Stomach (tissue), 9 donors: ENCODE results near the gene SSTR4. TPM values are rescaled to one million over a fixed set of nuclear protein-coding genes. Genes with fewer than 3 reads are reported as not detected.
"Not testable (repeated sequence)": the region's sequence is repeated elsewhere in the genome, so short reads cannot be mapped to it uniquely, and the experiment has no call there.

ENCODE experiments used
- DNase-seq, 2 donors: peaks; one replicate each; pipeline versions ENCODE4 v3.0.0 to v3.0.0-alpha.2; 2013 to 2019
- H3K27ac ChIP-seq, 5 donors: fragments of 200-600 bp in 4 of 5; sonication (generic) in 4 of 5; one replicate each; pipeline ENCODE4 v1.5.1; 2013 to 2019; ENCODE audit warnings: mild to moderate bottlenecking in 1 of 5, moderate library complexity in 1 of 5
- H3K27me3 ChIP-seq, 3 donors: fragments of 200-600 bp; sonication (generic); one replicate each; pipeline ENCODE4 v1.5.1; 2017 to 2019; ENCODE audit warnings: mixed run types in 1 of 3
- H3K36me3 ChIP-seq, 4 donors: fragments of 200-600 bp; sonication (generic); 1 replicate in 3 of 4; 2 replicates in 1 of 4; pipeline ENCODE4 v1.5.1; 2016 to 2019
- H3K4me1 ChIP-seq, 4 donors: fragments of 200-600 bp; sonication (generic); one replicate each; pipeline ENCODE4 v1.5.1; 2016 to 2019
- H3K4me3 ChIP-seq, 4 donors: fragments of 200-600 bp; sonication (generic) in 3 of 4; one replicate each; pipeline ENCODE4 v1.5.1; 2016 to 2019; ENCODE audit warnings: mild to moderate bottlenecking in 1 of 4
- H3K9me3 ChIP-seq, 4 donors: fragments of 200-600 bp; sonication (generic); one replicate each; pipeline ENCODE4 v1.5.1; 2016 to 2019
- EP300 ChIP-seq: sonication (generic); formaldehyde crosslinking; IDR thresholded peaks from one replicate; pipeline ENCODE4 v1.6.1; 2017; ENCODE audit warnings: antibody characterized with exemption
- POLR2A ChIP-seq, 4 donors: fragments of 450-650 bp; IDR thresholded peaks; one replicate each; pipeline ENCODE4 v1.6.1; 2016; ENCODE audit warnings: antibody characterized with exemption in 4 of 4, control low read depth in 2 of 4, mild to moderate bottlenecking in 1 of 4, moderate library complexity in 1 of 4
- POLR2AphosphoS5 ChIP-seq, 3 donors: sonication (generic); formaldehyde crosslinking; IDR thresholded peaks; one replicate each; pipeline ENCODE4 v1.6.1; 2016; ENCODE audit warnings: antibody characterized with exemption in 3 of 3
- WGBS, 5 donors: extraction: QIAGEN DNeasy Blood & Tissue Kit in 3 of 5; methylation state at CpG; one replicate each; pipeline versions ENCODE4 v1.1.5 to v1.1.7; 2013 to 2018; 5-methylcytosine and 5-hydroxymethylcytosine counted together
- intact Hi-C: fragments of 100-400 bp; cut with DNase I; formaldehyde crosslinking; loops from one replicate; pipeline ENCODE4 v1.15.1; 2023; ENCODE audit warnings: low total_unique reads
- polyA plus RNA-seq, 3 donors: library from polyadenylated mRNA; stranded (reverse); fragments of 200-250 nt; gene quantifications; one replicate each; pipeline ENCODE4 v1.2.3, GENCODE V29; 2013
- total RNA-seq, 5 donors: library from RNA; depleted of rRNA; stranded (reverse); fragments of >200 nt; gene quantifications; one replicate each; pipeline versions ENCODE4 v1.1.0 to v1.2.3, GENCODE V29; 2014 to 2016
- TF ChIP-seq, protein P1 (sequence below), 7 experiments: fragments of 450-650 bp in 4 of 7; fragments of 200-600 bp in 3 of 7; sonication (generic) in 3 of 7; IDR thresholded peaks; one replicate each; pipeline ENCODE4 v1.5.1; 2016 to 2019; ENCODE audit warnings: antibody characterized with exemption in 7 of 7, control low read depth in 2 of 7, mild to moderate bottlenecking in 1 of 7
- donor health status: healthy with polysubstance abuse.
- donor health status: Bipolar disorder and iron deficiency.
- donor health status: healthy.

The SSTR4 gene
- total and polyA plus RNA-seq, 8 donors: not detected

GRCh38 chr20:23022849-23023248 is 12.3 kb upstream of the SSTR4 start:
- H3K36me3 ChIP-seq: no peaks in the 10 kb centered on the region
- no peaks in the 10 kb centered on the region for H3K27me3 ChIP-seq
- DNase-seq: peak; percentile 46 to 47
- H3K27ac ChIP-seq: peak overlapping the region in 4 of 5 donors; percentile 38 to 66 (median 55)
- H3K4me3 ChIP-seq: no peak overlapping the region
- TF ChIP-seq EP300: no peak
- TF ChIP-seq POLR2A (IDR thresholded peaks at IDR 0.05): no peak
- TF ChIP-seq, protein P1, sequence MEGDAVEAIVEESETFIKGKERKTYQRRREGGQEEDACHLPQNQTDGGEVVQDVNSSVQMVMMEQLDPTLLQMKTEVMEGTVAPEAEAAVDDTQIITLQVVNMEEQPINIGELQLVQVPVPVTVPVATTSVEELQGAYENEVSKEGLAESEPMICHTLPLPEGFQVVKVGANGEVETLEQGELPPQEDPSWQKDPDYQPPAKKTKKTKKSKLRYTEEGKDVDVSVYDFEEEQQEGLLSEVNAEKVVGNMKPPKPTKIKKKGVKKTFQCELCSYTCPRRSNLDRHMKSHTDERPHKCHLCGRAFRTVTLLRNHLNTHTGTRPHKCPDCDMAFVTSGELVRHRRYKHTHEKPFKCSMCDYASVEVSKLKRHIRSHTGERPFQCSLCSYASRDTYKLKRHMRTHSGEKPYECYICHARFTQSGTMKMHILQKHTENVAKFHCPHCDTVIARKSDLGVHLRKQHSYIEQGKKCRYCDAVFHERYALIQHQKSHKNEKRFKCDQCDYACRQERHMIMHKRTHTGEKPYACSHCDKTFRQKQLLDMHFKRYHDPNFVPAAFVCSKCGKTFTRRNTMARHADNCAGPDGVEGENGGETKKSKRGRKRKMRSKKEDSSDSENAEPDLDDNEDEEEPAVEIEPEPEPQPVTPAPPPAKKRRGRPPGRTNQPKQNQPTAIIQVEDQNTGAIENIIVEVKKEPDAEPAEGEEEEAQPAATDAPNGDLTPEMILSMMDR (IDR thresholded peaks at IDR 0.05): no peak
- no peak for TF ChIP-seq POLR2AphosphoS5 (IDR thresholded peaks at IDR 0.05)
- peaks cover 0 to 11% (median 5%) of the 10 kb centered on the region in 4 donors for H3K4me1 ChIP-seq
- intact Hi-C loops: no loop called here
- H3K9me3 ChIP-seq: no peaks in the 10 kb centered on the region
- 37 to 62% (median 44%) methylated on average over 4 of the region's 4 CpGs for WGBS, 5 donors

GRCh38 chr20:23023621-23024177 is 11.4 kb upstream of the SSTR4 start:
- Histone ChIP-seq H3K9me3 (no peaks in the 10 kb centered on the region), H3K27me3 (no peaks in the 10 kb centered on the region), H3K4me3 (no peak overlapping the region), H3K27ac (peak overlapping the region in 3 of 5 donors; percentile 38 to 66 (median 65)), H3K4me1 (peaks cover 0 to 11% (median 5%) of the 10 kb centered on the region in 4 donors), H3K36me3 (no peaks in the 10 kb centered on the region)
- DNase-seq: no peak
- intact Hi-C loops: no loop called here
- 85 to 95% (median 89%) methylated on average over 10 of the region's 10 CpGs for WGBS, 5 donors
- TF ChIP-seq, protein P1 (IDR thresholded peaks at IDR 0.05): no peak
- TF ChIP-seq EP300 (no peak), POLR2AphosphoS5 (IDR thresholded peaks at IDR 0.05) (no peak), POLR2A (IDR thresholded peaks at IDR 0.05) (no peak)

DNA sequence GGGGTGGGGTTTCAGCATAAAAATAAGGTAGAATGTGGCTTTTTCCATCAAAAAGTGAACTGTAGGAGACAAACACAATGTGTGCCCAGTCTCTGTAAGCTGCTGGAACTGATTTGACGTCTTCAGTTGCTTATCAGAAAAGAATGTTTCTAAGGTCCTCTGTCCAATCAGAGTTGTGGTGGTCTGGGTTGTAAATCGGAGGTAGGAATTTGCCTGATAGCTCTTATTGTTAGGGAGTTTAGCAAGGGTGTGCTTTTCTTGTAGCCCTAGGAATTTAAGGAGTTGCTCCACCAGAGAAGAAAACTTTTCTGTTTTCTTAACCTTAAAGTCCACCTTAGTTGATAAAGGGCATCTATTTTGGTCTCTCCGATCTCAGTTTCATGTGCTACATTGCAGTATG is 10.4 kb upstream of the SSTR4 start:
- no peak for DNase-seq
- Histone ChIP-seq H3K36me3 (no peaks in the 10 kb centered on the region), H3K4me3 (no peak overlapping the region), H3K9me3 (no peaks in the 10 kb centered on the region), H3K27ac (peak overlapping the region in 1 of 5 donors; percentile 66), H3K4me1 (peaks cover 0 to 11% (median 5%) of the 10 kb centered on the region in 4 donors), H3K27me3 (no peaks in the 10 kb centered on the region)
- TF ChIP-seq EP300 (no peak), POLR2AphosphoS5 (IDR thresholded peaks at IDR 0.05) (no peak), POLR2A (IDR thresholded peaks at IDR 0.05) (no peak)
- TF ChIP-seq, protein P1 (IDR thresholded peaks at IDR 0.05): no peak
- 34 to 66% (median 44%) methylated on average over 3 of the region's 3 CpGs for WGBS, 5 donors
- intact Hi-C loops: no loop called here

DNA sequence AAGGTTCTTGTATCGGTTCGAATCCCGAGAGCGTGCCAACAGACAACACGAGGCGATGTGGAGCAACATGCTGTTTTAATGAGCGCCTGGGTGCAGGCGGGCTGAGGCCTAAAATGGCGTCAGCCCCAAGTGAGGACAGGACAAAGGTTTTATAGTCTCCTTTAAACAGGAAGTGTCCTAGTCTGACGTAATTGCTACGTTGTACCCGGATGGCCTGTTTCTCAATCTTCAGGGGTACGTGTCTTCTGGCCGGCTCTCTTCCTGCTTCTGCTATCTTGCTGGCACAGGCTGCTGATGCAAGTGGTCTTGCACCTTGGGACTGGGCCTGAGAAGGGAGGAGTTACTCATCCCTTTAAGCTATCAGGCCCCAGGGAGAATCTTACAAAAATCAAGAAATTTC is 9.6 kb upstream of the SSTR4 start:
- DNase-seq, H3K27me3 ChIP-seq, intact Hi-C loops, H3K9me3 ChIP-seq, H3K4me3 ChIP-seq, H3K36me3 ChIP-seq: not testable (repeated sequence)
- peak overlapping the region in 1 of 5 donors; percentile 42 for H3K27ac ChIP-seq
- H3K4me1 ChIP-seq: peaks cover 0 to 11% (median 5%) of the 10 kb centered on the region in 4 donors
- 87 to 94% (median 93%) methylated on average over 14 of the region's 14 CpGs for WGBS, 5 donors

DNA sequence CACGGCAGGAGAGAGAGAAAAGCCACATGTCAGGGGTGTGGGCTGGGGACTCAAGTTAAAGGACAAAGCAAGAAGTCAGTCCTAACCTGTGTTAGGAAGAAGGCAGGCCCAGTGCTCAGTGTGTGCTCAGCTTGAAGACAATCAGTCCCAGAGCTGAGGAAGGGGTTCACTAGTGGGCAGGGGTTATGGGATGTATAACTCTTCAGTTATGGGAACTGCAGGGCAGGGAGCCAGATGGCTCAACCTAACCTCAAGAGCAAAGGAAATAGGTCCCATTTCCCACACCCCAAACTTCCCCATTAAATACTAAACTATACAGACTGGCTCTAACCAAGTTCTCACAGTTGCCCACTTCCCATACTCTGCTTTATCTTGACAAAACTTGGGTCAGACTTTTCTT is 7.4 kb upstream of the SSTR4 start:
- Histone ChIP-seq H3K36me3 (no peaks in the 10 kb centered on the region), H3K27ac (peak overlapping the region in 2 of 5 donors; percentile 33 to 44), H3K9me3 (no peaks in the 10 kb centered on the region), H3K4me3 (no peak overlapping the region), H3K4me1 (peaks cover 0 to 11% (median 5%) of the 10 kb centered on the region in 4 donors), H3K27me3 (no peaks in the 10 kb centered on the region)
- 75 to 82% (median 81%) methylated on average over 1 of the region's 1 CpG for WGBS, 5 donors
- intact Hi-C loops: no loop called here
- TF ChIP-seq EP300 (no peak), POLR2AphosphoS5 (IDR thresholded peaks at IDR 0.05) (no peak), POLR2A (IDR thresholded peaks at IDR 0.05) (no peak)
- TF ChIP-seq, protein P1 (IDR thresholded peaks at IDR 0.05): no peak
- no peak for DNase-seq
